GM11168 (cell line): ENCODE measurements around the gene SSB.
"Not testable (repeated sequence)": the region's sequence is repeated elsewhere in the genome, so short reads cannot be mapped to it uniquely, and the experiment has no call there.

Source experiments
- in situ Hi-C: fragments of 300-500 bp; cut with MboI; formaldehyde crosslinking; loops from one replicate; pipeline ENCODE4 v1.12.0; 2022; ENCODE audit warnings: low sequenced_read_pairs; ENCODE audit not compliant: unreplicated experiment

Gene SSB

GRCh38 chr2:169781249-169782013 lies 17.2 kb upstream of the SSB start:
- in situ Hi-C loops: no loop called here

GRCh38 chr2:169782513-169782912 lies 16.2 kb upstream of the SSB start:
- in situ Hi-C loops: no loop called here

GRCh38 chr2:169790581-169790980 lies 8.1 kb upstream of the SSB start:
- in situ Hi-C loops: no loop called here

- in situ Hi-C loops: no loop called here
These were observed 3.5 kb upstream of the SSB start for GRCh38 chr2:169795181-169795580.

- in situ Hi-C loops: no loop called here
These were observed 2.2 kb upstream of the SSB start for GRCh38 chr2:169796441-169796840.

- in situ Hi-C loops: no loop called here
These were observed 1.1 kb upstream of the SSB start for GRCh38 chr2:169797601-169798000.

- in situ Hi-C loops: no loop called here
These were observed 314 bp upstream of the SSB start for GRCh38 chr2:169798397-169798717.

GRCh38 chr2:169803480-169803879 lies 4.8 kb downstream of the SSB start:
- in situ Hi-C loops: no loop called here

- in situ Hi-C loops: no loop called here
These were observed 7.9 kb downstream of the SSB start for GRCh38 chr2:169806586-169806985.

GRCh38 chr2:169808221-169808620 lies 9.6 kb downstream of the SSB start:
- in situ Hi-C loops: no loop called here

- in situ Hi-C loops: no loop called here
These were observed 17.2 kb downstream of the SSB start for GRCh38 chr2:169815849-169816248.

- in situ Hi-C loops: not testable (repeated sequence)
These were observed 18.3 kb downstream of the SSB start for GRCh38 chr2:169816961-169817360.

- in situ Hi-C loops: not testable (repeated sequence)
These were observed 18.7 kb downstream of the SSB start for GRCh38 chr2:169817369-169817768.

- in situ Hi-C loops: no loop called here
These were observed 19.6 kb downstream of the SSB start for GRCh38 chr2:169818241-169818640.

GRCh38 chr2:169819106-169819505 lies 20.4 kb downstream of the SSB start:
- in situ Hi-C loops: no loop called here

GRCh38 chr2:169820101-169820500 lies 21.4 kb downstream of the SSB start:
- in situ Hi-C loops: not testable (repeated sequence)

GRCh38 chr2:169822036-169822435 lies 23.4 kb downstream of the SSB start:
- in situ Hi-C loops: no loop called here

GRCh38 chr2:169822785-169823392 lies 24.2 kb downstream of the SSB start:
- in situ Hi-C loops: no loop called here

- in situ Hi-C loops: no loop called here
These were observed 25.3 kb downstream of the SSB start for GRCh38 chr2:169823996-169824372.

GRCh38 chr2:169824373-169825333 lies 26.0 kb downstream of the SSB start, which contains the start of gene METTL5:
METTL5 (minus strand) TSS chr2:169824905; CDS start chr2:169824597, 308 bp downstream.
- in situ Hi-C loops: no loop called here
